Globus pallidus (tissue), 1 donor: ENCODE results near the gene DENND5A.

Source experiments
- DNase-seq: peaks from one replicate; pipeline ENCODE4 v3.0.0-alpha.2; 2015; ENCODE audit warnings: low spot score

Gene DENND5A

GRCh38 chr11:9096427-9096826 is 168.7 kb downstream of the DENND5A start:
- no peak for DNase-seq

GRCh38 chr11:9095421-9095820 is 169.7 kb downstream of the DENND5A start:
- no peak for DNase-seq

GRCh38 chr11:9094420-9094819 is 170.7 kb downstream of the DENND5A start:
- DNase-seq = no peak

- DNase-seq = no peak
These were observed 172.0 kb downstream of the DENND5A start for GRCh38 chr11:9092853-9093778.

- DNase-seq = no peak
These were observed 173.1 kb downstream of the DENND5A start for GRCh38 chr11:9092072-9092471.

- no peak for DNase-seq
These were observed 173.9 kb downstream of the DENND5A start, which contains the start of gene SCUBE2 for GRCh38 chr11:9091044-9091922. Gene SCUBE2, minus strand, starts transcription at chr11:9091599. Its CDS starts 71 bp downstream, at chr11:9091528.

GRCh38 chr11:9090488-9091043 is 174.6 kb downstream of the DENND5A start:
- DNase-seq = no peak

- no peak for DNase-seq
These were observed 175.5 kb downstream of the DENND5A start for GRCh38 chr11:9089636-9090035.

- no peak for DNase-seq
These were observed 176.1 kb downstream of the DENND5A start for GRCh38 chr11:9089061-9089460.
